ENCODE results near the gene TEDC1.

DNA sequence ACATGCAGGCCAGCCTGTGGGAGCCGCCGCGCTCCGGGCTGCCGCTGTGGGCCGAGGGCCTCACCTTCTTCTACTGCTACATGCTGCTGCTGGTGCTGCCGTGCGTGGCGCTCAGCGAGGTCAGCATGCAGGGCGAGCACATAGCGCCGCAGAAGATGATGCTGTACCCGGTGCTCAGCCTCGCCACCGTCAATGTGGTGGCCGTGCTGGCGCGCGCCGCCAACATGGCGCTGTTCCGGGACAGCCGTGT lies 38.2 kb downstream of the TEDC1 start:
- TF ChIP-seq, protein P1, sequence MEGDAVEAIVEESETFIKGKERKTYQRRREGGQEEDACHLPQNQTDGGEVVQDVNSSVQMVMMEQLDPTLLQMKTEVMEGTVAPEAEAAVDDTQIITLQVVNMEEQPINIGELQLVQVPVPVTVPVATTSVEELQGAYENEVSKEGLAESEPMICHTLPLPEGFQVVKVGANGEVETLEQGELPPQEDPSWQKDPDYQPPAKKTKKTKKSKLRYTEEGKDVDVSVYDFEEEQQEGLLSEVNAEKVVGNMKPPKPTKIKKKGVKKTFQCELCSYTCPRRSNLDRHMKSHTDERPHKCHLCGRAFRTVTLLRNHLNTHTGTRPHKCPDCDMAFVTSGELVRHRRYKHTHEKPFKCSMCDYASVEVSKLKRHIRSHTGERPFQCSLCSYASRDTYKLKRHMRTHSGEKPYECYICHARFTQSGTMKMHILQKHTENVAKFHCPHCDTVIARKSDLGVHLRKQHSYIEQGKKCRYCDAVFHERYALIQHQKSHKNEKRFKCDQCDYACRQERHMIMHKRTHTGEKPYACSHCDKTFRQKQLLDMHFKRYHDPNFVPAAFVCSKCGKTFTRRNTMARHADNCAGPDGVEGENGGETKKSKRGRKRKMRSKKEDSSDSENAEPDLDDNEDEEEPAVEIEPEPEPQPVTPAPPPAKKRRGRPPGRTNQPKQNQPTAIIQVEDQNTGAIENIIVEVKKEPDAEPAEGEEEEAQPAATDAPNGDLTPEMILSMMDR (IDR thresholded peaks at IDR 0.05) = no peak
- no peak for TF ChIP-seq POLR2A (IDR thresholded peaks at IDR 0.05)

Data from lower leg skin (tissue), 3 donors.